Neural progenitor cell (in vitro differentiated cells): ENCODE data around the gene NF2. TPM values are rescaled to one million over a fixed set of nuclear protein-coding genes. Genes with fewer than 3 reads are reported as not detected.

Source experiments
- DNase-seq: peaks from one replicate; pipeline ENCODE4 v3.0.0-alpha.2; 2016; ENCODE audit warnings: low spot score
- H2AFZ ChIP-seq: fragments of 200-600 bp; sonication (generic); replicated peaks from 2 replicates; pipeline ENCODE4 v1.6.1; 2016; ENCODE audit warnings: antibody characterized with exemption
- H3F3A ChIP-seq: fragments of 200-600 bp; sonication (generic); 2 replicates; pipeline ENCODE4 v1.6.1; 2016; ENCODE audit warnings: antibody characterized with exemption, low read depth
- H3K27ac ChIP-seq: fragments of 200-600 bp; sonication (generic); 2 replicates; pipeline ENCODE4 v1.5.1; 2016; ENCODE audit warnings: mild to moderate bottlenecking
- H3K27me3 ChIP-seq: fragments of 200-600 bp; sonication (generic); 2 replicates; pipeline ENCODE4 v1.6.1; 2016; ENCODE audit warnings: mild to moderate bottlenecking, moderate library complexity
- H3K36me3 ChIP-seq: fragments of 200-600 bp; sonication (generic); 2 replicates; pipeline ENCODE4 v1.5.1; 2016
- H3K4me1 ChIP-seq: fragments of 200-600 bp; sonication (generic); 2 replicates; pipeline ENCODE4 v1.6.1; 2016; ENCODE audit warnings: mixed run types
- H3K4me2 ChIP-seq: fragments of 200-600 bp; sonication (generic); 2 replicates; pipeline ENCODE4 v1.6.1; 2016
- H3K4me3 ChIP-seq: fragments of 200-600 bp; sonication (generic); 2 replicates; pipeline ENCODE4 v1.5.1; 2016
- H3K79me2 ChIP-seq: fragments of 200-600 bp; sonication (generic); 2 replicates; pipeline ENCODE4 v1.6.1; 2016; ENCODE audit warnings: low read depth
- H3K9ac ChIP-seq: fragments of 200-600 bp; sonication (generic); 2 replicates; pipeline ENCODE4 v1.6.1; 2016
- H3K9me3 ChIP-seq: fragments of 200-600 bp; sonication (generic); 2 replicates; pipeline ENCODE4 v1.5.1; 2016; ENCODE audit warnings: low read depth
- H4K20me1 ChIP-seq: fragments of 200-600 bp; sonication (generic); 2 replicates; pipeline ENCODE4 v1.6.1; 2016; ENCODE audit warnings: low read depth
- H3K27ac Mint-ChIP-seq: 3 replicates; pipeline ENCODE4 v1.8.0; 2021; ENCODE audit warnings: mixed read lengths
- H3K27me3 Mint-ChIP-seq: 2 replicates; pipeline ENCODE4 v1.8.0; 2022; ENCODE audit warnings: low read depth, mild to moderate bottlenecking, inconsistent platforms, moderate library complexity, mixed read lengths; ENCODE audit not compliant: insufficient read depth
- H3K36me3 Mint-ChIP-seq: 3 replicates; pipeline ENCODE4 v1.8.0; 2021; ENCODE audit warnings: mixed read lengths
- H3K4me1 Mint-ChIP-seq: 3 replicates; pipeline ENCODE4 v1.8.0; 2021; ENCODE audit warnings: mixed read lengths
- H3K4me3 Mint-ChIP-seq: 3 replicates; pipeline ENCODE4 v1.8.0; 2021; ENCODE audit warnings: mild to moderate bottlenecking, moderate library complexity, mixed read lengths
- H3K9me3 Mint-ChIP-seq: 3 replicates; pipeline ENCODE4 v1.8.0; 2020; ENCODE audit warnings: mixed read lengths
- CTCF ChIP-seq: fragments of 200-600 bp; sonication (generic); IDR thresholded peaks from 2 replicates; pipeline ENCODE4 v1.5.1; 2017; ENCODE audit warnings: antibody characterized with exemption, mild to moderate bottlenecking
- EZH2 ChIP-seq: fragments of 200-600 bp; sonication (generic); IDR thresholded peaks from 2 replicates; pipeline ENCODE4 v1.6.1; 2017; ENCODE audit warnings: antibody characterized with exemption, mild to moderate bottlenecking, moderate library complexity
- EZH2phosphoT487 ChIP-seq: fragments of 200-600 bp; sonication (generic); IDR thresholded peaks from 2 replicates; pipeline ENCODE4 v1.6.1; 2017; ENCODE audit warnings: antibody characterized with exemption
- total RNA-seq: library from RNA; depleted of rRNA; stranded (reverse); fragments of >200 nt; gene quantifications from 2 replicates; pipeline ENCODE4 v1.2.3, GENCODE V29; 2015; ENCODE audit warnings: low replicate concordance

NF2 gene
- total RNA-seq, 1 donor from 2014 or later, result 18.7 TPM

- Mint-ChIP-seq H3K27ac (no peak overlapping the region), H3K27me3 (peaks cover 2% of the 10 kb centered on the region), H3K36me3 (peaks cover 3% of the 10 kb centered on the region), H3K4me3 (no peak overlapping the region), H3K4me1 (peaks cover 10% of the 10 kb centered on the region), H3K9me3 (no peaks in the 10 kb centered on the region)
- H3K4me2 ChIP-seq, result no peak overlapping the region
- no peak for DNase-seq
- H3F3A ChIP-seq, result no peaks in the 10 kb centered on the region
- no peaks in the 10 kb centered on the region for H3K79me2 ChIP-seq
- H3K27ac ChIP-seq, result no peak overlapping the region
- no peak for TF ChIP-seq EZH2phosphoT487
- no peak for TF ChIP-seq EZH2
- no peak for TF ChIP-seq CTCF
- H3K9me3 ChIP-seq, result no peaks in the 10 kb centered on the region
- peaks cover 8% of the 10 kb centered on the region for H4K20me1 ChIP-seq
- H2AFZ ChIP-seq, result no peak overlapping the region
- H3K4me1 ChIP-seq, result peaks cover 16% of the 10 kb centered on the region
- H3K4me3 ChIP-seq, result no peak overlapping the region
- H3K9ac ChIP-seq, result no peak overlapping the region
- no peaks in the 10 kb centered on the region for H3K36me3 ChIP-seq
- no peaks in the 10 kb centered on the region for H3K27me3 ChIP-seq
These were observed 134.8 kb downstream of the NF2 start for GRCh38 chr22:29738118-29738815.

- Mint-ChIP-seq H3K4me3 (no peak overlapping the region), H3K27me3 (peaks cover 3% of the 10 kb centered on the region), H3K36me3 (peaks cover 2% of the 10 kb centered on the region), H3K4me1 (peaks cover 7% of the 10 kb centered on the region), H3K9me3 (no peaks in the 10 kb centered on the region), H3K27ac (no peak overlapping the region)
- no peak for DNase-seq
- TF ChIP-seq CTCF (no peak), EZH2phosphoT487 (no peak), EZH2 (no peak)
- peaks cover 3% of the 10 kb centered on the region for H4K20me1 ChIP-seq
- peaks cover 10% of the 10 kb centered on the region for H3K4me1 ChIP-seq
- no peak overlapping the region for H3K4me2 ChIP-seq
- H3K9ac ChIP-seq, result no peak overlapping the region
- no peak overlapping the region for H3K27ac ChIP-seq
- H3K4me3 ChIP-seq, result no peak overlapping the region
- H3K27me3 ChIP-seq, result no peaks in the 10 kb centered on the region
- H3K36me3 ChIP-seq, result no peaks in the 10 kb centered on the region
- H3K79me2 ChIP-seq, result no peaks in the 10 kb centered on the region
- H2AFZ ChIP-seq, result no peak overlapping the region
- H3K9me3 ChIP-seq, result no peaks in the 10 kb centered on the region
- no peaks in the 10 kb centered on the region for H3F3A ChIP-seq
These were observed 136.0 kb downstream of the NF2 start for GRCh38 chr22:29739346-29739875.

GRCh38 chr22:29740216-29740615, 136.8 kb downstream of the NF2 start:
- Mint-ChIP-seq H3K36me3 (peaks cover 5% of the 10 kb centered on the region), H3K27ac (no peak overlapping the region), H3K27me3 (peaks cover 3% of the 10 kb centered on the region), H3K4me1 (no peaks in the 10 kb centered on the region), H3K4me3 (no peak overlapping the region), H3K9me3 (no peaks in the 10 kb centered on the region)
- Histone ChIP-seq H3K27me3 (no peaks in the 10 kb centered on the region), H3F3A (no peaks in the 10 kb centered on the region), H3K9me3 (no peaks in the 10 kb centered on the region), H3K27ac (no peak overlapping the region), H3K9ac (no peak overlapping the region), H3K4me3 (no peak overlapping the region), H3K4me1 (peaks cover 2% of the 10 kb centered on the region), H4K20me1 (no peaks in the 10 kb centered on the region), H2AFZ (no peak overlapping the region), H3K79me2 (no peaks in the 10 kb centered on the region), H3K36me3 (no peaks in the 10 kb centered on the region), H3K4me2 (no peak overlapping the region)
- no peak for DNase-seq
- TF ChIP-seq CTCF (no peak), EZH2phosphoT487 (no peak), EZH2 (no peak)
